ENCODE data around the gene BRD8.

Gene BRD8

DNA sequence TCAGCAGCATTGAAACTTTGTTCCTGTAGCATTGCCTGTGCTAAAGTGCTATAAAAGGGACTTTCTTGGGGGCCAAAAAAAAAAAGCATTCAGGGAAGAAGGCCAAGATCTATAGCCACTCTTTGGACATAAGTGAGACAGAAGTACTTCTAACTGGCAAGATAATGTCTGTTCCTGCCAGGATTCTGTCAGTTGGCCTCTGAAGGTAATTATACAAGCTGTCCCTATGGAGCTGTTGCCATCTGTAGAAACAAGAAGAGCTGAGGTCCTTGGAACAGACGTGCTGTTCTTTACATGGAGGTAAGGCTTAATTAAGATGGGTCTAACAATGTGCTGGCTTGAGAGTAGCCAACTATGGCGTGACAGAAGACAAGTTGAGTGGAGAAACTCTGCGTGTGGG lies 10.2 kb upstream of the BRD8 start:
- no peaks in the 10 kb centered on the region for H3K4me1 ChIP-seq (ENCODE audit: control insufficient read depth in 1 of 2, insufficient read depth in 2 of 2, low read length in 2 of 2)
- peaks cover 68 to 89% of the 10 kb centered on the region in 2 donors for H3K36me3 ChIP-seq (ENCODE audit: control insufficient read depth in 1 of 2, insufficient read depth in 2 of 2, low read length in 2 of 2)
- H3K4me3 ChIP-seq (ENCODE audit: low read depth in 1 of 2, low read length in 2 of 2), result no peak overlapping the region
- H3K9me3 ChIP-seq (ENCODE audit: control insufficient read depth in 1 of 2, low read length in 2 of 2), result no peaks in the 10 kb centered on the region
- H3K27ac ChIP-seq (ENCODE audit: low read length), result no peak overlapping the region
- no peaks in the 10 kb centered on the region for H3K27me3 ChIP-seq (ENCODE audit: low read depth, low read length)

DNA sequence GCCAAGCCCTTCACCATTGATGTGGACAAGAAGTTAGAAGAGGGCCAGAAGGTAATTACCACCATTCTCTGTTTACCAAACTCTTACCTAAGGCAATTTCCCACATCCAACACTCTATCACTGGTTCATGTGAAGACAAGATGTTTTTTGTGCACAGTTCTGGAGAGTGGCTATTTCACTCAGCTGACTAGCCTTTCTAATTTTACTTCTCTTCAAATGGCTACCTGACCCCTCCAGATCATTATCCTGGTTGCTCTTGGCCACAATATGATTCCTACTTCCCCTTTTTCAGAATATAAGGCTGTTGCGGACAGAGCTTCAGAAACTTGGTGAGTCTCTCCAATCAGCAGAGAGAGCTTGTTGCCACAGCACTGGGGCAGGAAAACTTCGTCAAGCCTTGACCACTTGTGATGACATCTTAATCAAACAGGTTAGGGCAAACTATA lies 7.6 kb upstream of the BRD8 start:
- no peaks in the 10 kb centered on the region for H3K4me1 ChIP-seq (ENCODE audit: control insufficient read depth in 1 of 2, insufficient read depth in 2 of 2, low read length in 2 of 2)
- peaks cover 52 to 68% of the 10 kb centered on the region in 2 donors for H3K36me3 ChIP-seq (ENCODE audit: control insufficient read depth in 1 of 2, insufficient read depth in 2 of 2, low read length in 2 of 2)
- no peaks in the 10 kb centered on the region for H3K9me3 ChIP-seq (ENCODE audit: control insufficient read depth in 1 of 2, low read length in 2 of 2)
- H3K27me3 ChIP-seq (ENCODE audit: low read depth, low read length), result no peaks in the 10 kb centered on the region
- no peak overlapping the region for H3K4me3 ChIP-seq (ENCODE audit: low read depth in 1 of 2, low read length in 2 of 2)
- no peak overlapping the region for H3K27ac ChIP-seq (ENCODE audit: low read length)

DNA sequence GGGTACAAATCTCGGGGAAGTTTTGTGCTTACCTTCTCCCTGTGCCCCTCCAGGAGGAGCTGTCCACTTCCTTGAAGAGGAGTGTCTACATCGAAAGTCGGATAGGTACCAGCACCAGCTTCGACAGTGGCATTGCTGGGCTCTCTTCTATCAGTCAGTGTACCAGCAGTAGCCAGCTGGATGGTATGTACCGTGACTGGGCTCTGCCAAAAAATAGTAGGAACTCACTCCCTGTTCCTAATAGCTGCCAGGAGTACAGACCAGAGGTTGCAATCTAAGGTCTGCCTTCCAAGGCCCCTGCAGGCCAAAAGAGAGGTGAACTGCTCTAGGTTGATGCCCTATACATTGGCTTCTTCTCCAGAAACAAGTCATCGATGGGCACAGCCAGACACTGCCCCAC lies 4.4 kb upstream of the BRD8 start:
- no peak overlapping the region for H3K4me3 ChIP-seq (ENCODE audit: low read depth in 1 of 2, low read length in 2 of 2)
- no peak overlapping the region for H3K27ac ChIP-seq (ENCODE audit: low read length)
- H3K36me3 ChIP-seq (ENCODE audit: control insufficient read depth in 1 of 2, insufficient read depth in 2 of 2, low read length in 2 of 2), result peaks cover 30 to 37% of the 10 kb centered on the region in 2 donors
- H3K4me1 ChIP-seq (ENCODE audit: control insufficient read depth in 1 of 2, insufficient read depth in 2 of 2, low read length in 2 of 2), result peaks cover 0 to 10% of the 10 kb centered on the region in 2 donors
- no peaks in the 10 kb centered on the region for H3K9me3 ChIP-seq (ENCODE audit: control insufficient read depth in 1 of 2, low read length in 2 of 2)
- H3K27me3 ChIP-seq (ENCODE audit: low read depth, low read length), result no peaks in the 10 kb centered on the region

DNA sequence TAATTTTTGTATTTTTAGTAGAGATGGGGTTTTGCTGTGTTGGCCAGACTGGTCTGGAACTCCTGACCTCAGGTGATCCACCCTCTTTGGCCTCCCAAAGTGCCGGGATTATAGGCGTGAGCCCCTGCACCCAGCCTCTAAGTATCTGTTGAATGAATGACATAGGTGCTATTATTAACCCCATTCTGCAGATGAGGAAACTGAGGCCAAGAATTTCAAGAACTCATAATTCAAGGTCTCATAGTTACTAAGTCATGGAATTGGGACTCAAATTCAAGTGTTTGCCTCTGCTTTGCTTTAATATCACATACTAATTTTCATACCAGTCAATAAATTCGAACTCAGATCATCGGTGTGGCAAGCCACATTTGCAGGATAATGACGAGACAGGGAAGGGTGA lies 2.4 kb upstream of the BRD8 start:
- no peak overlapping the region for H3K27ac ChIP-seq (ENCODE audit: low read length)
- peaks cover 18 to 19% of the 10 kb centered on the region in 2 donors for H3K36me3 ChIP-seq (ENCODE audit: control insufficient read depth in 1 of 2, insufficient read depth in 2 of 2, low read length in 2 of 2)
- H3K27me3 ChIP-seq (ENCODE audit: low read depth, low read length), result no peaks in the 10 kb centered on the region
- H3K9me3 ChIP-seq (ENCODE audit: control insufficient read depth in 1 of 2, low read length in 2 of 2), result no peaks in the 10 kb centered on the region
- H3K4me1 ChIP-seq (ENCODE audit: control insufficient read depth in 1 of 2, insufficient read depth in 2 of 2, low read length in 2 of 2), result peaks cover 5 to 27% of the 10 kb centered on the region in 2 donors
- no peak overlapping the region for H3K4me3 ChIP-seq (ENCODE audit: low read depth in 1 of 2, low read length in 2 of 2)

DNA sequence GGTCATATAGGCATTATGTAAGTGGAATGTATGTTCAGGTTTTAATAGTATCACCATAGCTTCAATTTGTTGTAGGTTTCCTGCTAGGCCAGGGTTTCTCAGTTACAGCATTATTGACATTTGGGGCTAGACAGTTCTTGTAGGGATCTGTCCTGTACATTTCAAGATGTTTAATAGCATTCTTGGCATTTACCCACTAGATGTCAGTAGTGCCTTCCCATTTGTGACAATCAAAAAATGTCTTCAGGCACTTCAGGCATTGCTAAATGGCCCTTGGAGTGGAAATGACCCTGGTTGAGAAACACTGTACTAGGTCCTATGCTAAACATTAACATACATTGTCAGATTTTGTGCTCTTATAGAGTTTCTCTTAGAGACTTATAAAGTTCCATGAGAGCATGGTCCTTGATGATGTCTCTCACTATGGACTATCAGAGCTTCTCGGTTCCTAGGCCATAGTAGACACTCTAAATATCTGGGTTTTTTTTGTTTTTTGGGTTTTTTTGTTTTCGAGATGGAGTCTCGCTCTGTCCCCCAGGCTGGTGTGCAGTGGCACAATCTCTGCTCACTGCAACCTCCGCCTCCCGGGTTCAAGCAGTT lies 1.9 kb upstream of the BRD8 start:
- H3K36me3 ChIP-seq (ENCODE audit: control insufficient read depth in 1 of 2, insufficient read depth in 2 of 2, low read length in 2 of 2), result peaks cover 13 to 17% of the 10 kb centered on the region in 2 donors
- no peaks in the 10 kb centered on the region for H3K9me3 ChIP-seq (ENCODE audit: control insufficient read depth in 1 of 2, low read length in 2 of 2)
- no peaks in the 10 kb centered on the region for H3K27me3 ChIP-seq (ENCODE audit: low read depth, low read length)
- peak overlapping the region in 1 of 2 donors; percentile 100 for H3K4me3 ChIP-seq (ENCODE audit: low read depth in 1 of 2, low read length in 2 of 2)
- H3K4me1 ChIP-seq (ENCODE audit: control insufficient read depth in 1 of 2, insufficient read depth in 2 of 2, low read length in 2 of 2), result peaks cover 5 to 27% of the 10 kb centered on the region in 2 donors
- H3K27ac ChIP-seq (ENCODE audit: low read length), result no peak overlapping the region

DNA sequence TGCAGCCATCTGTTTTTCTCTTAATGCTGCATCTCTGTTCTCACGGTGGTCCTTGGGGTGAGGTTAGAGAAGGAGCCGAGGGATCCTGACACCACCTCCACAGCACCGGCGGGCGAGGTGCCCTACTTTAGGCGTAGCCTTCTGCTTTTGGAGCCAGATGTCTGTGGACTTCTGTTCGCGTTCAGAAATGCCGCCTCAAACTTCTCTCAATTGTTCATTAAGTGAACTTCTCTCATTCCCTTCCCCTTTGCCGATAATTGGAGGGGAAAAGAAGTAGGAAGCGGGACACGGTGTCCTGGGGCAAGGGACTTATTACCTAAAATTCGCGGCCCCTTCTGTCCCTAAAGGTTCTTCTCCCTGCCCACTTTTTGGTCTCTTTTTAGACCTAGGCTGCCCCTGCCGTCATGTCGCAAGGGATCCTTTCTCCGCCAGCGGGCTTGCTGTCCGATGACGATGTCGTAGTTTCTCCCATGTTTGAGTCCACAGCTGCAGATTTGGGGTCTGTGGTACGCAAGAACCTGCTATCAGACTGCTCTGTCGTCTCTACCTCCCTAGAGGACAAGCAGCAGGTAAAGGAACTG lies 937 bp upstream of the BRD8 start:
- H3K27ac ChIP-seq (ENCODE audit: low read length), result peak overlapping the region; percentile 0
- peaks cover 5 to 27% of the 10 kb centered on the region in 2 donors for H3K4me1 ChIP-seq (ENCODE audit: control insufficient read depth in 1 of 2, insufficient read depth in 2 of 2, low read length in 2 of 2)
- H3K36me3 ChIP-seq (ENCODE audit: control insufficient read depth in 1 of 2, insufficient read depth in 2 of 2, low read length in 2 of 2), result peaks cover 8 to 12% of the 10 kb centered on the region in 2 donors
- peak overlapping the region; percentile 83 to 100 for H3K4me3 ChIP-seq (ENCODE audit: low read depth in 1 of 2, low read length in 2 of 2)
- H3K9me3 ChIP-seq (ENCODE audit: control insufficient read depth in 1 of 2, low read length in 2 of 2), result no peaks in the 10 kb centered on the region
- no peaks in the 10 kb centered on the region for H3K27me3 ChIP-seq (ENCODE audit: low read depth, low read length)

DNA sequence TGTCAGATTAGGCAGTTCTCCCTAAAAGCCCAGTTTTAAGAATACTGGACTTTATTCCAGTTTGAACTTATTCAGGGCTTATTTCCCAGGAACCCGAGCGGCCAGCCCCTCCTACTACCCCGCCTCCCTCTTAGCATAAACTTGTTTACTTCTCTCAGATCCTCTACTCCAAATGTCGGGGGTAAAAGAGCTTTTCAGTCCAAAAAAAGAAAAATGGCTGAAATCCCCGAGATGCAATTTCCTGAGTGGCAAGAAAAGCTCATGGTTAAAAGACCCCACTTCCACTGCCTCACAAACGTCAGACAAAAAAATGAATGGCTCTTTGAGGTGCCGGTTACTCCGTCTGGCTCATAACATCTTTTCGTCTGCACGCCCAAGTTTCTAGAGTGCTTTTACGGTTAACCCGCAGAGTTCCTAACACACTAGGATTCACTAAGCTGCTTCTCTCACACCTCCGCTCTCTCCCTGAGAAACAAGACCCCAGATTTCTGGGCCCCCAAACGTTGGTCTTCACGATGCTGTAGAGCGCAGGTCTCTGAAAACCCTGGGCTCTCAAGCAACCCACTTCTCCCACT lies 402 bp downstream of the BRD8 start:
- Histone ChIP-seq H3K36me3 (ENCODE audit: control insufficient read depth in 1 of 2, insufficient read depth in 2 of 2, low read length in 2 of 2) (peaks cover 3 to 18% of the 10 kb centered on the region in 2 donors), H3K27me3 (ENCODE audit: low read depth, low read length) (no peaks in the 10 kb centered on the region), H3K9me3 (ENCODE audit: control insufficient read depth in 1 of 2, low read length in 2 of 2) (no peaks in the 10 kb centered on the region), H3K4me1 (ENCODE audit: control insufficient read depth in 1 of 2, insufficient read depth in 2 of 2, low read length in 2 of 2) (peaks cover 5 to 27% of the 10 kb centered on the region in 2 donors), H3K4me3 (ENCODE audit: low read depth in 1 of 2, low read length in 2 of 2) (peak overlapping the region; percentile 83 to 100), H3K27ac (ENCODE audit: low read length) (peak overlapping the region; percentile 91)

DNA sequence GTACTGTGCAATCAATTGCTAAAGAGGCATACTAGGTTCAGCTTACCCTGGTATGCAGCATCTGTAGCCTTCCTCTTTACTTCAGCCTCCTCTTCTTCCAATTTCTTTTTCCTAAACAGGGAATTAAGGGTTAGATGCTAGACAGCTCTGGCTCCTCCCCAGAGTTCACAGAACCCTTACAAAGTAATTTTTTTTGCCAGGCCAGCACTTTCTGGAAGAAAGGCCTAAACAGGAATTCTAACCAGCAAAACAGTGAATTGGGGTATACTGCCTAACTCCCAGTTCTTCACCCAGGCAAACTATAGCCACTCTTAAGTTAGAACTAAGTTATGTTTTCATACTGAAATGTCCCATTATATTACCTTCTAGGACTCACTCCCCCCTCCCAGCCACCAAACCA lies 8.1 kb downstream of the BRD8 start:
- Histone ChIP-seq H3K4me1 (ENCODE audit: control insufficient read depth in 1 of 2, insufficient read depth in 2 of 2, low read length in 2 of 2) (no peaks in the 10 kb centered on the region), H3K9me3 (ENCODE audit: control insufficient read depth in 1 of 2, low read length in 2 of 2) (no peaks in the 10 kb centered on the region), H3K36me3 (ENCODE audit: control insufficient read depth in 1 of 2, insufficient read depth in 2 of 2, low read length in 2 of 2) (peaks cover 59 to 93% of the 10 kb centered on the region in 2 donors), H3K4me3 (ENCODE audit: low read depth in 1 of 2, low read length in 2 of 2) (no peak overlapping the region), H3K27ac (ENCODE audit: low read length) (no peak overlapping the region), H3K27me3 (ENCODE audit: low read depth, low read length) (no peaks in the 10 kb centered on the region)

DNA sequence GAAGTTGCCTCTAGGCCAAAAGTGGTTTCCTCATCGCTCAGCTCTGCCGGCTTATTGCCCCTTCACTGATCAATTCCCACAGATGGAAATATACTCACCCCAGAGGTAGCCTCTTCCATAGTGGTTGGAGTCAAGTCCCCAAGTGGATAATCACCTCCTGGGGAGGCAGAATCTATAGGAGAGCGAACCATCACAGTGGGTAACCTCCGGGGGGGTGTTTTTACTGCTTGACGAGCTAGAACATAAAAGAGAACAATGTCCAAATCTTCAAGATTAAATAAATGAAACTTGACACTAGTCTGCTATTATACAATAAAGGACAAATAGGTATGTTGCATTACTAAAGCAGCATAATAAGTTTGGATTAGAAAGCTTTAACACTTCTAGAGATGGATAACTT lies 9.3 kb downstream of the BRD8 start:
- no peaks in the 10 kb centered on the region for H3K4me1 ChIP-seq (ENCODE audit: control insufficient read depth in 1 of 2, insufficient read depth in 2 of 2, low read length in 2 of 2)
- no peak overlapping the region for H3K27ac ChIP-seq (ENCODE audit: low read length)
- H3K27me3 ChIP-seq (ENCODE audit: low read depth, low read length), result no peaks in the 10 kb centered on the region
- H3K4me3 ChIP-seq (ENCODE audit: low read depth in 1 of 2, low read length in 2 of 2), result no peak overlapping the region
- no peaks in the 10 kb centered on the region for H3K9me3 ChIP-seq (ENCODE audit: control insufficient read depth in 1 of 2, low read length in 2 of 2)
- peaks cover 70 to 98% of the 10 kb centered on the region in 2 donors for H3K36me3 ChIP-seq (ENCODE audit: control insufficient read depth in 1 of 2, insufficient read depth in 2 of 2, low read length in 2 of 2)

DNA sequence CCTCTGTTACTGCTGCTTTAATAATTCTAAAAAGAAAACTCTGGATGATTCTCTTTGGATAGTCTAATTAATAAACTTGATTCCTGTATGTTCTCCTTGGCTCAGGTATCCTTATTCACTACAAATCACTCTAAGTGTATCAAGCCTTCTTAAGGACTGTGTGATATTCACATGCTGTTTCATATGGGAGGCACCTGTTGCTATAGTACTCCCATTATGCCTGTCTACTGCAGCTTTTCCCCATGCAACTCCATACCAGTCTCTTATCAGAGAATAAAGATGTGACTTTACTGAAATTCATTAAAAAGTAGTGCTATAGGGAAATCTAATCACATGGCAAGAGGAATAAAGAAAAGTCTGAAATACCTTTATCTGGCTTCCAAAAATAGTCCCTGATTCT lies 14.7 kb downstream of the BRD8 start:
- no peaks in the 10 kb centered on the region for H3K9me3 ChIP-seq (ENCODE audit: control insufficient read depth in 1 of 2, low read length in 2 of 2)
- H3K4me1 ChIP-seq (ENCODE audit: control insufficient read depth in 1 of 2, insufficient read depth in 2 of 2, low read length in 2 of 2), result no peaks in the 10 kb centered on the region
- no peak overlapping the region for H3K27ac ChIP-seq (ENCODE audit: low read length)
- H3K27me3 ChIP-seq (ENCODE audit: low read depth, low read length), result no peaks in the 10 kb centered on the region
- peaks cover 84 to 99% of the 10 kb centered on the region in 2 donors for H3K36me3 ChIP-seq (ENCODE audit: control insufficient read depth in 1 of 2, insufficient read depth in 2 of 2, low read length in 2 of 2)
- H3K4me3 ChIP-seq (ENCODE audit: low read depth in 1 of 2, low read length in 2 of 2), result no peak overlapping the region

DNA sequence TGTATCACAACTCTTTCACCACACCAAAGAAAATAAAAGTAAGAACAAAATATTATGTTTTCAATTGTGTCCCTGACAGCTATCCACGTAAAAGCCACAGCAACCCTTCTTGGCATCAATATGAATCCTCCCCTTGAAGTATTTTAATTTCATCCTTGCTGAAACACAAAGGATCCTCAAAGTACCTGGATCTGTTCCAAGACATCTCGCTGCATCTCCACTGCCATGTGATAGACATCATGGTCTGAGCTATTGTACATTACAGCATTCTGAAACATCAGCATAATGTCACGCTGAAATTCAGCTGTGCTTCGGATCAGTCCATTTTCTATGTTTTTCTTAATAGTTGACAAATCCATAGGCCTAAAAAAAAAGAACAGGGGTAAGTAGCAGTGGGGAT lies 17.7 kb downstream of the BRD8 start:
- H3K4me1 ChIP-seq (ENCODE audit: control insufficient read depth in 1 of 2, insufficient read depth in 2 of 2, low read length in 2 of 2), result no peaks in the 10 kb centered on the region
- no peak overlapping the region for H3K27ac ChIP-seq (ENCODE audit: low read length)

More for the DNA sequence above, 17.7 kb downstream of the BRD8 start:
- H3K36me3 ChIP-seq (ENCODE audit: control insufficient read depth in 1 of 2, insufficient read depth in 2 of 2, low read length in 2 of 2), result peaks cover 72 to 95% of the 10 kb centered on the region in 2 donors
- H3K27me3 ChIP-seq (ENCODE audit: low read depth, low read length), result no peaks in the 10 kb centered on the region
- H3K4me3 ChIP-seq (ENCODE audit: low read depth in 1 of 2, low read length in 2 of 2), result no peak overlapping the region
- no peaks in the 10 kb centered on the region for H3K9me3 ChIP-seq (ENCODE audit: control insufficient read depth in 1 of 2, low read length in 2 of 2)

All from muscle layer of duodenum (tissue), 2 donors.